Measurements from ENCODE around the gene ARL5A. TPM values are rescaled to one million over a fixed set of nuclear protein-coding genes. Genes with fewer than 3 reads are reported as not detected.

ARL5A gene
- total RNA-seq, 6 experiments from 2014 or later, result 32.0 to 46.6 (median 39.9) TPM

DNA sequence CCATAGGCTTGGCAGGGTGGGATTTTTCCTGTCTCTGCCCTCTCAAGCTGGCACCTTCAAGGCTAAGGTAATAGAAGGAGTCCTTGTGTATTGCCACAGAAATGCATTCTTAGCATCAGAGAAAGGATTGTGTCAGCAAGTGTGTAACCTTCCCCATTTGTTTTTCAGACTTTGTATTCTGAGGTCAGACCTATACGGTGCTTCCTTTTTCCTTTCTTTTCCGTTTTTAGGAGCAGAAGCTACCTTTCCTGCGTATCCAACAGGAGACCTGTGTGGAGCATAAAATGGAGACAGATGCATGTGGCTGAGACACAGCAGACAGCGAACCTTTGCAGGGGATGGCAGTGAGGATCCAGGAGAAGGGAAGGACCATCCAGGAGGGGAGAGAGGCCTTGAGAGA, 46.6 kb downstream of the ARL5A start:
- no peaks in the 10 kb centered on the region for H3K9me3 Mint-ChIP-seq
- peaks cover 1% of the 10 kb centered on the region for H3K27me3 Mint-ChIP-seq (ENCODE audit: insufficient read depth)
- no peaks in the 10 kb centered on the region for H3K4me1 Mint-ChIP-seq (ENCODE audit: low read depth)
- no peak overlapping the region for H3K4me3 Mint-ChIP-seq
- no peak for DNase-seq
- no peak overlapping the region for H3K27ac Mint-ChIP-seq
- H3K36me3 Mint-ChIP-seq (ENCODE audit: low read depth), result peaks cover 33% of the 10 kb centered on the region
- TF ChIP-seq, protein P1, sequence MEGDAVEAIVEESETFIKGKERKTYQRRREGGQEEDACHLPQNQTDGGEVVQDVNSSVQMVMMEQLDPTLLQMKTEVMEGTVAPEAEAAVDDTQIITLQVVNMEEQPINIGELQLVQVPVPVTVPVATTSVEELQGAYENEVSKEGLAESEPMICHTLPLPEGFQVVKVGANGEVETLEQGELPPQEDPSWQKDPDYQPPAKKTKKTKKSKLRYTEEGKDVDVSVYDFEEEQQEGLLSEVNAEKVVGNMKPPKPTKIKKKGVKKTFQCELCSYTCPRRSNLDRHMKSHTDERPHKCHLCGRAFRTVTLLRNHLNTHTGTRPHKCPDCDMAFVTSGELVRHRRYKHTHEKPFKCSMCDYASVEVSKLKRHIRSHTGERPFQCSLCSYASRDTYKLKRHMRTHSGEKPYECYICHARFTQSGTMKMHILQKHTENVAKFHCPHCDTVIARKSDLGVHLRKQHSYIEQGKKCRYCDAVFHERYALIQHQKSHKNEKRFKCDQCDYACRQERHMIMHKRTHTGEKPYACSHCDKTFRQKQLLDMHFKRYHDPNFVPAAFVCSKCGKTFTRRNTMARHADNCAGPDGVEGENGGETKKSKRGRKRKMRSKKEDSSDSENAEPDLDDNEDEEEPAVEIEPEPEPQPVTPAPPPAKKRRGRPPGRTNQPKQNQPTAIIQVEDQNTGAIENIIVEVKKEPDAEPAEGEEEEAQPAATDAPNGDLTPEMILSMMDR (IDR thresholded peaks at IDR 0.05), result no peak

DNA sequence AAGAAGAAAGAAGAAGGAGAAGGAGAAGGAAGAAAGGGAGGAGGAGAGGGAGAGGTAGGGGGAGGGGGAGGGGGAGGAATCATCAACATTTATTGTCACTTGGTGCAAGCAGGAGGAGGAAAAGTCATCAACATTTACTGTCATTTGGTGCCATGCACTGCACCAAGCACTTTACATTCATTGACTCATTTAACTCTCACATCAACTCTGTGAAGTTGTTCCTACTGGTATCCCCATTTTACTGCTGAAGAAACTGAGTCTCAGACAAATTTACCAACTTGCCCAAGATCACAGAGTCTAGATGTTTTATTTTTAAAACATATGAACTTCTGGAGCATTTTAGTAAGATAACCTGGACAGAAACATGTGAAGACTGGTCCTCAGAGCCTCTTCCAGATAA, 47.3 kb downstream of the ARL5A start:
- Mint-ChIP-seq H3K4me1 (ENCODE audit: low read depth) (no peaks in the 10 kb centered on the region), H3K36me3 (ENCODE audit: low read depth) (peaks cover 40% of the 10 kb centered on the region), H3K27ac (no peak overlapping the region), H3K27me3 (ENCODE audit: insufficient read depth) (peaks cover 1% of the 10 kb centered on the region), H3K9me3 (no peaks in the 10 kb centered on the region), H3K4me3 (no peak overlapping the region)
- TF ChIP-seq, protein P1 (IDR thresholded peaks at IDR 0.05), result no peak
- no peak for DNase-seq

DNA sequence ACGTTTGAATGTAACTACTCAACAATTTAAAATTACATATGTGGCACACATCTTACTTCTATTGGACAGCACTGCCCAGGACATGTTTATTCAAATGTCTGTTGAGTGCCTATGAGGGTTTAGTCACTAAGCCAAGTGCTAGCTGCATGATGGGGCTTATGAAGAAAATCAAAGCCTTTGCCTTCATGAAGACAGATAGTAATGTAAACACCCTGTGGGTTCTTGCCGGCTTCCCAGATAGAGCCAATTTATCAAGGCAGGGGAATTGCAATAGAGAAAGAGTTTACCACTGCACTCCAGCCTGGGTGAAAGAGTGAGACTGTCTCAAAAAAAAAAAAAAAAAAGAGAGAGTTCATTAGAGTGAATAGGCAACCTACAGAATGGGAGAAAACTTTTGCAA, 50.3 kb downstream of the ARL5A start:
- Mint-ChIP-seq H3K4me1 (ENCODE audit: low read depth) (peaks cover 22% of the 10 kb centered on the region), H3K27me3 (ENCODE audit: insufficient read depth) (peaks cover 1% of the 10 kb centered on the region; the same call in 1 of the 2 replicates), H3K4me3 (no peak overlapping the region), H3K9me3 (no peaks in the 10 kb centered on the region), H3K36me3 (ENCODE audit: low read depth) (peaks cover 40% of the 10 kb centered on the region), H3K27ac (no peak overlapping the region)
- no peak for DNase-seq
- TF ChIP-seq, protein P1 (IDR thresholded peaks at IDR 0.05), result no peak

DNA sequence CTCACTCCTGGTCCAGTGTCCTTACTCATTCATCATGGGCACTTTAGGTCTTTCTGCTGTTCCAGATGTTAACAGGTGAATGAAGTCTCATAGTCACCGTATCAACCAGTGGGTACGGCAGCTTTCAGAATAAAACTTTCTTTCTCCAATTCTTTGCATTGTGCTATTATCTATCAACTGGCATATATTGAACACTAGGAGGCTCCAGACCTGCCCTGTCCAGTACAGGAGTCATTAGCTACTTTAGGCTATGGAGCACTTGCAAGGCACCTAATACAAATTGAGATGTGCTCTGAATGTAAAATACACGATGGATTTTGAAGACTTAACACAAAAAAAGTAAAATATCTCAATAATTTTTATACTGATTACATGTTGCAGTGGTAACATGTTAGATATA, 50.7 kb downstream of the ARL5A start:
- no peak for DNase-seq
- Mint-ChIP-seq H3K27me3 (ENCODE audit: insufficient read depth) (peaks cover 1% of the 10 kb centered on the region; the same call in 1 of the 2 replicates), H3K27ac (no peak overlapping the region), H3K4me3 (no peak overlapping the region), H3K4me1 (ENCODE audit: low read depth) (peaks cover 22% of the 10 kb centered on the region), H3K36me3 (ENCODE audit: low read depth) (peaks cover 40% of the 10 kb centered on the region), H3K9me3 (no peaks in the 10 kb centered on the region)
- TF ChIP-seq, protein P1 (IDR thresholded peaks at IDR 0.05), result peak; percentile 45

DNA sequence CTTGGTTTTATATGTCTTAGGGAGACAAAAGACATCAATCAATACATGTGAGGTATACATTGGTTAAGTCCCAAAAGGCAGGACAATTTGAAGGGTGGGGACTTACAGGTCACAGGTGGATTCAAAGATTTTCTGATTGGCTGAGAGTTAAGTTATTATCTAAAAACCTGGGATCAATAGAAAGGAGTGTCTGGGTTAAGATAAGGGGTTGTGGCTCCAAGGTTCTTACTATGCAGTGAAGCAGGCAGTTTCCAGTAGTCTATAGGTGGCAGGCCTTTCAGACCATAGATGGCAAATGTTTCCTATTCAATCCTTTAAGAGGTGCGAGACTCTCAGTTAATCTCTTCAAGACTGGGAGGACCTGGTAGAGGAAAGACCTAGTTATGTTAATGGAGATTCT, 51.9 kb downstream of the ARL5A start:
- TF ChIP-seq, protein P1 (IDR thresholded peaks at IDR 0.05), result no peak
- DNase-seq, result no peak
- peaks cover 34% of the 10 kb centered on the region for H3K4me1 Mint-ChIP-seq (ENCODE audit: low read depth)
- H3K36me3 Mint-ChIP-seq (ENCODE audit: low read depth), result peaks cover 40% of the 10 kb centered on the region
- no peak overlapping the region for H3K27ac Mint-ChIP-seq
- peaks cover 1% of the 10 kb centered on the region; the same call in 1 of the 2 replicates for H3K27me3 Mint-ChIP-seq (ENCODE audit: insufficient read depth)
- no peak overlapping the region for H3K4me3 Mint-ChIP-seq
- H3K9me3 Mint-ChIP-seq, result no peaks in the 10 kb centered on the region
